Fibroblast of the conjunctiva (primary cell): ENCODE data around the gene STRN3.
"Not testable (repeated sequence)": the region's sequence is repeated elsewhere in the genome, so short reads cannot be mapped to it uniquely, and the experiment has no call there.

Experiments
- DNase-seq: peaks from one replicate; pipeline ENCODE4 v3.0.0-alpha.2; 2010; ENCODE audit warnings: low read depth

Gene STRN3

DNA sequence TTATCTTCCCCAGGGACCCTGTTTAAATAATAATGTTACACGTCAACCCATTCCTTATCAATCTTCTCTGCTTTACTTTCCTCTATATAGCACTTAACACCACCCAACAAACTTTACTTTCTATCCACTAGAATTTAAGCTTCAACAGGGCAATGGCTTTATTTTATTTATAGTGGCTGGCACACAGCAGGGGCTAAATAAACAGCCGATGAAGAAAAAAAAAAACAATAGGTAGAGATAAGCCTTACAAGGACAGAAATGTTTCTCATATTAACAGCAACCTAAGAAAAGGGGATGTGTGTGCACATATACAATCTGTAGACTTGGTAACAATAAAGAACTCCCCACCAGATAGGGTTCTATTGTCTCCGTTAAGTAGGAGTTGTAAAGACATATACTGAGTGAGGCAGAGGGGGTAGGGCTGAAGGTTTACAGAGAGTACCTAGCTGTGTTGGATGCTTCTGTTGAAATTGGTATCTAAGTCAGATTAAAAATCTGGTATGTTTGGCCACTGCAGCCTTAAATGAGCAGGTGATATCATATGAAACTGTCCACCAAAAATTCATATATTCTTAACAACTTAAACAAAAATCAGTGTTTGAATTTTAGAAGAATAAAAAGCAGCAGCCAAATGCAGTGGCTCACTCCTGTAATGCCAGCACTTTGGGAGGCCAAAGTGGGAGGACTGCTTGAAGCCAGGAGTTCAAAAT lies 25.4 kb downstream of the STRN3 start:
- DNase-seq = no peak

DNA sequence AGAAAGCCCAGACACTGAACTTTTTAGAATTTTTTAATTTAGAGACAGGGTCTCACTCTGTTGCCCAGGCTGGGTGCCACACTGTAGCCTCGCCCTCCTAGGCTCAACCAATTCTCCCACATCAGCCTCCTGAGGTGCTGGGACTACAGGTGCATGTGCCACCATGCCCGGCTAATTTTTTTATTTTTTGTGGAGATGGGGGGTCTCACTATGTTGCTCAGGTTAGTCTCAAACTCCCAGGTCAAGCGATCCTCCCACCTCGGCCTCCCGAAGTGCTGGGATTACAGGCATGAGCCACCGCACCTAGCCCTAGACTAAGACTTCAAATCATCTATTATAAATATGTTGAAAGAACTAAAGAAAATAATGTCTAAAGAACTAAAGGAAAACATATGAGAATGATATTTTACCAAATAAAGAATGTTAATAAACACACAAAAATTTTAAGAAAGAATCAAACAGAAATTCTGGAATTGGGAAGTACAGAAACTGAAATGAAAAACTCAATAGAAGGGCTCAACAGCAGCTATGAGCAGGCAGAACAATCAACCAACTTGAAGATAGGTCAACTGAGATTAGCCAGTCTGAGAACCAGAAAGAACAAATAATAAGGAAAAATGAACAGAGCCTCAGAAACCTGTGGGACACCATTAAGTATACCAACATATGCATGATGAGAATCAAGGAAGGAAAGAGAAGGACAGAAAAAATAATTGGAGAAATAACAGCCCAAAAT lies 27.0 kb downstream of the STRN3 start:
- no peak for DNase-seq

DNA sequence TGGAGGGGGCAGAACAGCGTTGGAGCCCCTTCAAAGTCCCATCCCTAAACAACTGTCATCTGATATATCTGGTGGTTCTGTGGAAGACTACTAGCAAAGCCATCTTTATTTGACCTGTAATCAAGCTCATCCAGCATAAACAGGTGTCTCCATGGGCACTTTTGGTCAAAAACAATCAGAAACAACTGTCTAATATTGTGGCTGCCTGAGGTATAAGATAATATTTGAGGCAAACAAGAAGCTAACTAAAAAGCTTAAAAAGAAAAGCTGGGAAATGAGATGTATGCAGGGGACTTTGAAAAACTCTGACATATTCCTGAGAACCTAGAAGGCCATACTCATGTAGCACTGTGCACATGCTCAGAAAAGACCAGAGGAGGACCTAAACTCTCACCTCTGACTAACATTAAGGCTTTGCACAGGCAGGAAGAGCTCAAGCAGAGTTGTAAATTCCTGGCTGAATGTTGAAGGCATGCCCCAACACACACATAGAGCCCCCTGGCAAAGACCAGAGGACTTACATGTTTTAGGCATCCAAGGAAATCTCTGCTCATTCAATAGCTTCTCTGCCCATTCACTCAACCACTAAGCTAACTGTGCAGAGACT lies 28.0 kb downstream of the STRN3 start:
- DNase-seq = no peak

DNA sequence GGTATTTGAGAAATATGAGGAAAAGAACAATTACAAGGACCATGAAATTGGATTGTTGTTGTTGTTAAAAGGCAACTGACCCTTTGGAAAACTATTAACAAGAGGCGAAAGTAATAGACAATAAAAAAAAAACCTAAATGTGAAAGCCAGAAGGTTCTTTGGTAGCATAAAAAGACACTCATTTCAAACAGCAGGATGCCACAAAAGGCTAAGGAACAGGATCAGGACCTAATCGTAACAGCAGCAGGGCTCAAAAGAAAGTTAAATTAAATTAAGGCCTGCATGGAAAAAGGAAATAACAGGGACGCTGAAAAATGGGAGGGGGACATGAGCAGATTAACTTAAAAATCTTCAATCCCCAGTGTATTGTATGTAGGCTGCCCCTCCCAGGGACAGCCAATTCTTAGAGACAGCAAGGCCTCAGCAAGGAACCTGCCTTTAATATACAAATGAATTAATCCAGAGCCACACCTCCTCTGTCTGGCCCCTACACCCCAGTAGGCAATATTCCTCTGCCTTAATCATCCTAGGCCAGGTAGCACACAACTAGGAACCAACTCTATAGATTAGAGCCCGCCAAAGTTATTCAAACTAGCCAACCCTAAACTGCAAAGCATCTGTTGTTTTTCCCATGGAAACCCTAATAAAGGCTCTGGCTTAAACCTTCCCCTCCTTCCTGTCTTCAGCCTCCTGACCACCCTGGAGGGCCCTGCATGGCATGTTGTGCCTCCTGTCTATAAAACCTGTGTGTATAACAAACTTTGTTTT lies 29.1 kb downstream of the STRN3 start:
- no peak for DNase-seq

DNA sequence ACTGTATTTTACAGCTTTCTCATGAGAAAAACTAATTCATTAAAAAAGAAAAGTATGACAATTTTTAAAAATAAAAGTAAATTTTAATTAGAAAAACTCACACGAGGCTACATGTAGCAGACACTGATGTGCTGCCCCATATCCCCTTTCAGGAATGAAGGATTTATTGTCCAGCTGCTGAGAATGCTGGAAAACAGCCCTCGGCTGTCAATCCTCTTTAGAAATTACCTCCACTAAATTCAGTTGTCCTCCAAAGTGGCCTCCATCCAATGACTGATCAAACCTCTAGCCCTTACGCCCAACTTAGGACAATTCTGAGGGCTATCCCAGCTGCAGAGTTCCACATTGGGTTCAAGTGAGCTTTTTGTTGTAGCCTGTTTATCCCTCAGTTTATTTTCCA lies 30.5 kb downstream of the STRN3 start:
- DNase-seq = no peak

DNA sequence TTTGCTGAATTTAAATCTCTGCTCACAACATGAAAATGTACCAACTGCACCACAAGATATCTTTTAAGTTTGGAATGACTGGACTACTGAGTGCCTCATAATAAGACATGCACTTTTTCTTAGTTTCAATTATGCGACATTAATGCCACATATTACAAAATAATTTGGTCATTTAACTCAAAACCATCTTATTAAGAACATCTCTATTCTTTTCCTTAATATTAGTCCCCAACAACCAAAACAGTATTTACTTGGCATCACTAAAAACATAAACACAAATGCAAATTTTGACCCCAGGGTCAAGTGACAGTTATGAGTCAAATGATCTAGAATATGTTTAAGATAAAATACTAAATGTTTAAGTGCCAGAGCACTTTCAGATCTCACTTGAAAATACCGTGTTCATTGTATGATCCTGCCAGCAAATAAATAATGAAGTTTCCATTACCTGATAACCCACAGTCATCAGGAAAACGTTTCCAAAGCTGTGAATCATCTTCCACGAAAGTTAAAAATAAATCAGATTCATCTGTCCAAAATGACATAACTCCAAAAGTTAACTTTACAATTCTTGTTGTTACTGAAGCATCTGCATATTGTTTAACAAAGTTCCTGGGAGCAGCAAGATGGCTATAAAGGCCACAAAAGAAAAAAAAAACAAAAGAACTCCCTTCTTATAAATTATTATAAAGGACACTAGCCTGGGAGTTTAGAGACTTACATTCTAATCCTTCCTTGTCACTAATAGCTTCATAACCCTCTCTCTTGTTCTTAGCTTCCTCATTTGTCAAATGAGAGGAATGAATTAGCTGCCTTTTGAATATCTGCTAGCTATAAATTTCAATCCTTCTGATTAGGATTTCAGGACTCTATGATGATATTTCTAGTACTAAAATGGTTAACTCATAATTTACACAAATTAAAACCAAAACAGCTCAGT lies 31.2 kb downstream of the STRN3 start:
- DNase-seq = no peak

DNA sequence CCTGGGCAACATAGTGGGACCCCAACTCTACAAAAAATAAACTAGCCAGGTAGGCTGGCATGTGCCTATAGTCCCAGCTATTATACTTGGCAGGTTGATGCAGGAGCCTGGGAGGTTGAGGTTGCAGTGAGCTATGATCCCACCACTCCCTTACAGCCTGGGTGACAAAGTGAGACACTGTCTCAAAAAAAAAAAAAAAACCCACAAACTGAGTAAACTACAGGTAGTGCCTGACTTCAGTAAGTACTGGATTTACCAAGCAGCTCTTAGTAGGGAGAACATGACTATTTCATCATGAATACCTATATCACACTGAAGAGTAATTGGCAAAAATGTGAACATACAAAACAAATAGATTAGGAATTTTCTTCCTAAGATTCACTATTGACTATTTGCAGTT lies 33.1 kb downstream of the STRN3 start:
- no peak for DNase-seq

DNA sequence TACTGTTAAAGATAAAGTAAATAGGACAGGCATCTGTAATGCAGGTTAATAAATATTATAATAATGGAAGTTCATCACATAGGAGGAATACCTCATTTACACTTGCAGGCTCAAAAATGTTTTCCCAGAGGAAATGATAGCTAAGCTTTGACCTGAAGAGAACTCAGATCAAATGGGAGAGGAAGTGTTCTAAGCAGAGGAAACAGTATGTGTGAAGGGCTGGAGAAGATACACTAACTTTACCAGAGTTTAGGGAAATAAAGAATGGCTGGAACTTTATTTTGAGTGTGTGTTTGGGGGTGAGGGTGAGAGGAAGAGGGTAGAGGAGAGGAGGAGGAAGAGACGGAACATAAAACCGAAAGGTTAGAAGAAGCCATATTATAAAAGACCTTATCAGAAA lies 34.8 kb downstream of the STRN3 start:
- DNase-seq = no peak

DNA sequence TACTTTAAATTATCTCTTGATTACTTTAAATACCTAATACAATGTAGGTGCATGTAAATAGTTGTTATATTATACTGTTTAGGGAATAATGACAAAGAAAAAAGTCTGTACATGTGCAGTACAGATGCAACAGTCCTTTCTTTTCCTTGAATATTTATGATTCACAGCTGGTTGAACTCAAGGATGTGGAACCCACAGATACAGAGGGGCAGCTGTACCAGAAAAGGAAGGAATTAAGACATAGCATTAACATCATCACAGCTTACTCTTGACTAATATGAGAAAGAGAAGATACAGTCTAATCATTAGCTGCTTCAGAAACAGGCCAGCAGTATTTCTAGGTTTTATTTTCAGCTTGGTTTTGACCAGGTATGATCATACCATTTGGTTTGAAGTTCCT lies 35.4 kb downstream of the STRN3 start:
- DNase-seq = no peak

DNA sequence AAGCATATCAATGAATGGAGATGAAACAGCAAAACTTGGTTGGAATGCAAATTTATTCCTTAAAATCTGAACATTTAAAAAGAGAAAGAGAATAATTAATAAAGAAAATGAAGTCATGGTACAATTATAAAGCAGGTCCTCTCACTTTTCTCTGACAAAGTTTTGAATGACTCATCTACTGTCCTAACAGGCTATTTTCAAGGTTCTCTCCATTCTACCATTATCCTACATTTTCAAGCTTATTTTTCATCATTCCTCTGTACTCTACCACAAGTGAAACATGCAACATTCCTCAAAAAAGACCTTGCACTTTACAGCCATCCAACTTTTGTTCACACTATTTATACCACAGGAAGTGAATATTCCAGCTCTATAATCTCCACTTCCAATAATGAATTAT lies 37.7 kb downstream of the STRN3 start:
- DNase-seq = no peak

DNA sequence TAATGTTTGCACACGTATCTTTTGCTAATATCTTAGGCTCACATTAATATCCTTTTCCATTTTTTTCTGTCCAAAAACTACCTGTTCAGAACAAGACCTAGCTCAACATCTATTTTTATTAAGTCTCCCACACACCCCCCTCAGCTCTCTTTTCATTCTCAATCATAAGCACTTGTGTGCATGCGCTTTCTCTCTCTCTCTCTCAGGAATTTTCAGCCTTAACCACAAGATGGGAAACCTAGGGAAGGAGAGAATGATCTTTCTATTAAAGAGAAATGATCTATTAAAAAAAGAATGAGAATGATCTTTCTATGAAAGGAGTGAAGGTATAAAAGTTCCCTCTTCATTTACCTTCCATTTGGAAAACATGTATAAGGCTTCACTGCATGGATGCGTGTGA lies 40.4 kb downstream of the STRN3 start:
- no peak for DNase-seq

DNA sequence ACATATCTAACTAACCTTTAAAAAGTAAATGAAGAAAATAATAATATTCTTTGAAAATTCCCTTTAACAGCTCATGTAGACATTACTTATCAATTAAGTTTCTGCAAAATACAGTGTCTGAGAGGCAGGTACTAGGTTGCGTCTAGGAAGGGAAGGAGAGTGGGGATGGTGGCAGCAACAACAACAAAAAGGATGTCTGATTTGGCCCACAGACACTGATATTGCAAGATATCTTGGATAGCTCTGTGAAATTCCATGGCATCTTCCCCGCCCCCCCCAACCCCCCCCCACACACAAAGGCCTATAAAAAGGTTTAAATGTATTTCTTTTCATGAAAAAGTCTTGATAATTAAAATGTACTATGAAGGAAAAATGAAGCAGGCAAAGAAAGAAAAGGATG lies 42.3 kb downstream of the STRN3 start:
- DNase-seq = no peak

DNA sequence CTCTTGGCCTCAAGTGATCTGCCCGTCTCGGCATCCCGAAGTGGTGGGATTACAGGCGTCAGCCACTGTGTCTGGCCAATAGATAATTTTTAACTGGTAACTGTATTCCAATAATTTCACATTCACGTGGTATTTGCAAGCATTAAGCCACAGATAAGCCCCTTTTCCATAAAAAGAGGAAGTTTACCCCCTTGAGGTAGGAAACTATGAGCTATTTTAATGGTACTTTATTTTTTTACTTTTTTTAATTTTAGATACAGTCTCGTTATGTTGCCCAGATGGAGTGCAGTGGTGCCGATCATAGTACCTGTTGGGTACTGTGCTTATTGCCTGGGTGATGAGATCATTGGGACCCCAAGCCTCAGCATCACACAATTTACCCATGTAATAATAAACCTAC lies 43.6 kb downstream of the STRN3 start:
- DNase-seq = no peak

DNA sequence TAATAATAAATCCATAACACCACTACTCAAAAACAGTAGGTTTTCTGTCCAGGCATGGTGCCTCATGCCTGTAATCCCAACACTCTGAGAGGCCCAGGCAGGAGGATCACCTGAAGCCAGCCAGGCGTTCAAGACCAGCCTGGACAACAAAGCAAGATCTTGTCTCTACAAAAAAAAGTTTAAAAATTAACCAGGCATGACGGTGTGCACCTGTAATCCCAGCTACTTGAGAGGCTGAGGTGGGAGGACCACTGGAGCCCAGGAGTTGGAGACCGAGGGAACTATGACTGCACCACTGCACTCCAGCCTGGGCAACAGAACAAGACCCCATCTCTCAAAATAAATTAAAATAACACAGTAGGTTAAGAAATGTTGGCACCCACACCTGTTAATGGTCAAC lies 45.2 kb downstream of the STRN3 start:
- no peak for DNase-seq

DNA sequence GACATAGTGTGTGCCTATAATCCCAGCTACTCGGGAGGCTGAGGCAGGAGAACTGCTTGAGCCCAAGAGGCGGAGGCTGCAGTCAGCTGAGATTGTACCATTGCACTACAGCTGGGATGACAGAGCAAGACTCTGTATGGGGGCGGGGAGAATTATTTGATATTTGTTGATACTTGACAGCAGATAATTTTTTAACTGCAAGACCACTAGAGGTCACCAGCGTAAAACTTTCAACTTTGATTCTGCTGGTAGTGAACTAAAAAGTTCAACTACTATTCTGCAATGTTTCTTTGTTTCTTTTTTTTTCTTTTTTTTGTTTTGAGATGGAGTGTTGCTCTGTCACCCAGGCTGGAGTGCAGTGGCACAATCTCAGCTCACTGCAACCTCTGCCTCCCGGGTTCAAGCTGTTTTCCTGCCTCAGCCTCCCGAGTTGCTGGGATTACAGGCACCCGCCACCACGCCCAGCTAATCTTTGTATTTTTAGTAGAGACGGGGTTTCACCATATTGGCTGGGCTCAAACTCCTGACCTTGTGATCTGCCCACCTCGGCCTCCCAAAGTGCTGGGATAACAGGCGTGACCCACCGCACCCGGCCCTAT lies 46.0 kb downstream of the STRN3 start:
- DNase-seq = peak; percentile 71

DNA sequence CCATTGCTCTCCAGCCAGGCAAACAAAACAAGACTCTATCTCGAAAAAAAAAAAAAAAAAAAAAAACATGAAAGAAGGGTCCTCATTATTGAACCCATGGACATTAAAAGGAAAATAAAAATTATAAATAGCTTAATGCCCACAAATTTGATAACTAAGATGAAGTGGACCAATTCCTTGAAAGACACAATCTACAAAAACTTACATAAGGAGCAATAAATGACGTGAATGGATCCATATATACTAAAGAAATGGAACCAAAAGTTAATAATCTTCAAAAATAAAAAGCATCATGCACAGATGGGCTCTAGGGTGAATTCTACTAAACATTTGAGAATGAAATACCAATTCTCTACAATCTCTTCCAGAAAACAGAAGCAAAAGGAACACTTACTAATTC lies 48.4 kb downstream of the STRN3 start:
- DNase-seq = no peak

DNA sequence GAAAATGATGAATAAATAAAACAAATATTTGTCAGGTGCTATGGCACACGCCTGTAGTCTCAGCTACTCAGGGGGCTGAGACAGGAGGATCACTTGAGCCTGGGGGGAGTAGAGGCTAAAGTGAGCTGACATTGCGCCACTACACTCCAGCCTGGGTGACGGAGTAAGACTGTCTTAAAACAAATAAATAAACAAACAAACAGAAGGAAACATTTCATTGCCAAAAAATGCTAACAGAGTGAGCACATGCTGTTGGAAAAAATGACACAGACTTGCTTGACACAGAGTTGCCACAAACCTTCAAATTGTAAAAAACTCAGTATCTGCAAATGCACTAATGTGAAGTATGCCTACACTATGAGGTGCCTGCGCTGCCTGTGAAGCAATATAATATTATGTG lies 51.6 kb downstream of the STRN3 start:
- no peak for DNase-seq

DNA sequence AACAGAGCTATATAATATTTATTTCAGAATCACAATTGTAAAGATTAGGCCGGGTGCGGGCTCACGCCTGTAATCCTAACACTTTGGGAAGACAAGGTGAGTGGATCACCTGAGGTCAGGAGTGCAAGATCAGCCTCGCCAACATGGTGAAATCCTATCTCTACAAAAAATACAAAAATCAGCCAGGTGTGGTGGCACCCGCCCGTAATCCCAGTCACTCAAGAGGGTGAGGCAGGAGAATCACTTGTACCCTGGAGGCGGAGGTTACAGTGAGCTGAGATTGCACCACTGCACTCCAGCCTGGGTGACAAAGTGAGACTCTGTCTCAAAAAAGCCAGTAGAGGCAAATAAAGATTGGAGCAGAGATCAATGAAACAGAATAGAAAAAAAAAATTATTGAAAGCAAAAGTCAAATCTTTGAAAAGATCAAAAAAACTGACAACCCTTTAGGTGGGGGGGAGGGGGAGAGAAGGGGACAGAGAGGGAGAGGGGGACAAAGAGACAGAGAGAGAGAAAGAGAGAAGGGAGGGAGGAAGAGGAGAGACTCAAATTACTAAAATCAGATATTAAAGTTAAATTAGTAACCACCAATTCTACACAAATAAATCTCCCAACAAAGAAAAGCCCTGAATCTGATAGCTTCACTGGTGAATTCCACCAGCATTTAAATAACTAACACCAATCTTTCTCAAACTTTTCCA lies 53.1 kb downstream of the STRN3 start:
- no peak for DNase-seq

DNA sequence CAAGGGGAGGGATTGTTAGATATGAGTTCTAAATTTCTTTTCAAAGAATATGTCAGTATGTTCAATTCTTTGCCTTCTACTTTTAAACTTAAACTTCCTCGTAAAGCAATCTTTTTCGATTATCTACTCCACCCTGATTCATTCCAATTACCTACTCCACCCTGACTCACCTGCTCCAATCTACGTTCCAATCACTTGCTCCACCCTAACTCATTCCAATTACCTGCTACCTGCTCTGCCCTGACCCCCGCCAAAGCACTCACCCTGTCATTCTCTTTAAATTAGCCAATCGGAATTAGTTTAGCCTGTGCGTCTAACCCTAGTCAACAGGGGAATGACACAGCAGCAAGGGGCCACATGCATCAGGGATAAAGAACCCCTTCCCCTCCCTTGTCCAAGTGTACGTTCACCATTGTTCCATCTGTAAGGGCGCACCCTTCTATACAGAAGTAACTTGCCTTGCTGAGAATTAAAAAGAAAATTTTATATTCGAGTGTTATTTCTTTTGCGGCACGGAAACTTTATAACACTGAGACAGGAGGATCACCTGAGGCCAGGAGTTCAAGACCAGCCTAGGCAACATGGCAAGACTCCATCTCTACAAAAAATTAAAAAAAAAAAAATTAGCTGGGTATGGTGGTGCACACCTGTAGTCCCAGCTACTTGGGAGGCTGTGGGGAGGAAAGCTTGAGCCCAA lies 54.0 kb downstream of the STRN3 start:
- not testable (repeated sequence) for DNase-seq

DNA sequence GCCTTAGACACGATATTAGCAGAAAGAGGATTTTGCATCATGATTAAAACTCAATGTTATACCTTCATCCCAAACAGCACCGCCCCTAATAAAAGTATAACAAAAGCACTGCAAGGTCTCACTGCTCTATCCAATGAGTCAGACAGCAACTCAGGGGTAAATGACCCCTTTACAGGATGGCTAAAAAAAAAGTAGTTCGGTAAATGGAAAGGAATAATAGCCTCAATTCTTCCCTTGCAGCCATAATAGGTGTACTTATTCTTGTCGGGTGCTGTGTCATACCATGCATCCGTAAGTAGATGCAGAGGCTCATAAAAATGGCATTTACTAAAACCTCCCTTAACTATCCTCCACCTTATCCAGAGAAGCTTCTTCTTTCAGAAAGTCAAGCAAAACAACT lies 54.6 kb downstream of the STRN3 start:
- DNase-seq = no peak
